IMR-90 (cell line): ENCODE results near the gene LLGL1. TPM values are rescaled to one million over a fixed set of nuclear protein-coding genes. Genes with fewer than 3 reads are reported as not detected.
"Not testable (repeated sequence)": the region's sequence is repeated elsewhere in the genome, so short reads cannot be mapped to it uniquely, and the experiment has no call there.

Source experiments
- ATAC-seq: fragments of 200-7000 bp; cut with Tn5 transposase; 2 replicates; pipeline ENCODE4 v1.9.1; 2020; ENCODE audit warnings: low read depth, mild to moderate bottlenecking, moderate library complexity
- BruUV-seq: library from RNA; stranded (reverse); fragments of 400-500 nt; replicated peaks from 2 replicates; lab custom pipeline; 2021; lab: Mats Ljungman, UMichigan
- CTCF ChIA-PET: fragments of 300-600 bp; formaldehyde crosslinking; extraction: SDS; loops from one replicate; lab custom pipeline; 2021; ENCODE audit warnings: antibody characterized with exemption; lab: Yijun Ruan, JAX
- POLR2A ChIA-PET: fragments of 300-600 bp; sonication (Branson Sonifier 250); formaldehyde crosslinking; loops from one replicate; lab custom pipeline; 2022; ENCODE audit warnings: antibody characterized with exemption; ENCODE audit not compliant: unreplicated experiment; lab: Charles Lee
- DNase-seq: peaks from one replicate; pipeline ENCODE4 v3.0.0; 2013
- H2AFZ ChIP-seq: replicated peaks from 2 replicates; pipeline ENCODE3; 2013; ENCODE audit warnings: low read length, mild to moderate bottlenecking; ENCODE audit not compliant: poor library complexity
- H2AK5ac ChIP-seq: 2 replicates; pipeline ENCODE4 v1.6.1; 2013; ENCODE audit warnings: low read depth, low read length, inconsistent platforms
- H2AK9ac ChIP-seq: replicated peaks from 2 replicates; pipeline ENCODE3; 2013; ENCODE audit warnings: mild to moderate bottlenecking, low read depth, low read length, moderate library complexity; ENCODE audit not compliant: poor library complexity
- H2BK120ac ChIP-seq: 2 replicates; pipeline ENCODE4 v1.6.1; 2013; ENCODE audit warnings: low read depth, low read length, inconsistent platforms
- H2BK15ac ChIP-seq: 3 replicates; pipeline ENCODE4 v1.6.1; 2013; ENCODE audit warnings: low read depth, low read length, inconsistent platforms
- H2BK20ac ChIP-seq: 2 replicates; pipeline ENCODE4 v1.6.1; 2013; ENCODE audit warnings: low read depth, mild to moderate bottlenecking, inconsistent platforms, low read length, moderate library complexity
- H2BK5ac ChIP-seq: 2 replicates; pipeline ENCODE4 v1.6.1; 2013; ENCODE audit warnings: mild to moderate bottlenecking, low read depth, low read length, inconsistent platforms; ENCODE audit not compliant: poor library complexity, severe bottlenecking
- H3K14ac ChIP-seq: replicated peaks from 2 replicates; pipeline ENCODE4 v1.6.1; 2013; ENCODE audit warnings: low read depth, low read length, inconsistent platforms
- H3K18ac ChIP-seq: 2 replicates; pipeline ENCODE4 v1.6.1; 2013; ENCODE audit warnings: low read depth, low read length, control low read depth
- H3K23ac ChIP-seq: 2 replicates; pipeline ENCODE4 v1.6.1; 2013; ENCODE audit warnings: low read depth, low read length, inconsistent platforms
- H3K27ac ChIP-seq: 2 replicates; pipeline ENCODE4 v1.5.1; 2013; ENCODE audit warnings: mild to moderate bottlenecking, control low read depth, low read length; ENCODE audit not compliant: insufficient read depth
- H3K27me3 ChIP-seq: 2 replicates; pipeline ENCODE4 v1.6.1; 2013; ENCODE audit warnings: low read length; ENCODE audit not compliant: control insufficient read depth, insufficient read depth
- H3K36me3 ChIP-seq: 2 replicates; pipeline ENCODE4 v1.6.1; 2013; ENCODE audit warnings: low read length, mixed read lengths; ENCODE audit not compliant: control insufficient read depth, insufficient read depth
- H3K4ac ChIP-seq: 2 replicates; pipeline ENCODE4 v1.6.1; 2013; ENCODE audit warnings: low read depth, low read length, inconsistent platforms
- H3K4me1 ChIP-seq: 2 replicates; pipeline ENCODE4 v1.6.1; 2013; ENCODE audit warnings: low read length, mixed read lengths; ENCODE audit not compliant: control insufficient read depth, insufficient read depth
- H3K4me2 ChIP-seq: 2 replicates; pipeline ENCODE4 v1.6.1; 2013; ENCODE audit warnings: low read depth, mild to moderate bottlenecking, control low read depth, low read length, moderate library complexity
- H3K4me3 ChIP-seq: 2 replicates; pipeline ENCODE4 v1.5.1; 2013; ENCODE audit warnings: low read depth, mild to moderate bottlenecking, control low read depth, low read length, moderate library complexity; ENCODE audit not compliant: insufficient read depth
- H3K56ac ChIP-seq: 2 replicates; pipeline ENCODE4 v1.6.1; 2013; ENCODE audit warnings: low read length, inconsistent platforms; ENCODE audit not compliant: insufficient read depth; ENCODE audit errors: extremely low read depth
- H3K79me1 ChIP-seq, 2 experiments: 2 replicates each; pipeline ENCODE4 v1.6.1; 2013; ENCODE audit warnings: low read length in 2 of 2, inconsistent platforms in 1 of 2, low read depth in 1 of 2
- H3K9ac ChIP-seq: 2 replicates; pipeline ENCODE4 v1.6.1; 2013; ENCODE audit warnings: low read depth, low read length, control low read depth
- H3K9me1 ChIP-seq: 2 replicates; pipeline ENCODE4 v1.6.1; 2013; ENCODE audit warnings: low read length, inconsistent platforms; ENCODE audit not compliant: insufficient read depth
- H3K9me3 ChIP-seq: 2 replicates; pipeline ENCODE4 v1.6.1; 2013; ENCODE audit warnings: low read length; ENCODE audit not compliant: control insufficient read depth, insufficient read depth
- H4K20me1 ChIP-seq: 2 replicates; pipeline ENCODE4 v1.6.1; 2013; ENCODE audit warnings: low read length, inconsistent platforms; ENCODE audit not compliant: insufficient read depth
- H4K5ac ChIP-seq: 2 replicates; pipeline ENCODE4 v1.6.1; 2013; ENCODE audit warnings: mild to moderate bottlenecking, low read depth, low read length, control low read depth
- H4K8ac ChIP-seq, 2 experiments: 2 replicates each; pipeline ENCODE4 v1.6.1; 2013; ENCODE audit warnings: low read depth in 2 of 2, low read length in 2 of 2, control low read depth in 1 of 2, inconsistent platforms in 1 of 2
- H4K91ac ChIP-seq: 2 replicates; pipeline ENCODE4 v1.6.1; 2013; ENCODE audit warnings: low read depth, low read length, inconsistent platforms; ENCODE audit not compliant: insufficient read depth
- CHD1 ChIP-seq: IDR thresholded peaks from 2 replicates; pipeline ENCODE4 v1.6.1; 2012; ENCODE audit warnings: low read depth, low read length, improper control_type of control experiment
- FOS ChIP-seq: fragments of 150-350 bp; IDR thresholded peaks from 2 replicates; pipeline ENCODE4 v1.6.1; 2016; ENCODE audit warnings: low read depth, low read length
- MAZ ChIP-seq: IDR thresholded peaks from 2 replicates; pipeline ENCODE4 v1.6.1; 2012; ENCODE audit warnings: low read depth, mild to moderate bottlenecking, low read length, improper control_type of control experiment, moderate library complexity, borderline replicate concordance
- NFE2L2 ChIP-seq: fragments of 150-350 bp; IDR thresholded peaks from 2 replicates; pipeline ENCODE4 v1.6.1; 2016; ENCODE audit warnings: low read depth, mild to moderate bottlenecking, low read length
- POLR2A ChIP-seq: IDR thresholded peaks from 2 replicates; pipeline ENCODE4 v1.6.1; 2012; ENCODE audit warnings: mild to moderate bottlenecking, low read depth, low read length
- RAD21 ChIP-seq: IDR thresholded peaks from 2 replicates; pipeline ENCODE4 v1.6.1; 2012; ENCODE audit warnings: low read length, improper control_type of control experiment
- RFX5 ChIP-seq: IDR thresholded peaks from 2 replicates; pipeline ENCODE4 v1.8.0; 2012; ENCODE audit warnings: low read depth, mild to moderate bottlenecking, low read length, moderate library complexity
- SMC3 ChIP-seq: fragments of 150-350 bp; IDR thresholded peaks from 2 replicates; pipeline ENCODE4 v1.6.1; 2016; ENCODE audit warnings: low read depth, mild to moderate bottlenecking, antibody characterized with exemption, low read length, moderate library complexity
- WGBS, 2 experiments: methylation state at CpG; one replicate each; pipeline versions ENCODE4 v1.1.5 to v1.1.7; 2013; ENCODE audit warnings: missing lambda C conversion rate in 2 of 2; ENCODE audit not compliant: insufficient read length in 1 of 2; ENCODE audit errors: extremely low coverage in 2 of 2; 5-methylcytosine and 5-hydroxymethylcytosine counted together
- dilution Hi-C: fragments of 300-500 bp; cut with HindIII; formaldehyde crosslinking; loops from one replicate; pipeline ENCODE4 v1.14.3; 2018; ENCODE audit warnings: low sequenced_read_pairs; ENCODE audit not compliant: unreplicated experiment
- in situ Hi-C: fragments of 300-500 bp; cut with MboI; formaldehyde crosslinking; loops from 3 replicates; pipeline ENCODE4 v1.14.3; 2019; ENCODE audit warnings: low sequenced_read_pairs, inconsistent platforms, mixed read lengths
- intact Hi-C: fragments of 100-400 bp; cut with micrococcal nuclease; formaldehyde crosslinking; loops from 2 replicates; pipeline ENCODE4 v1.10.0; 2022
- polyA plus RNA-seq, 3 experiments: library from polyadenylated mRNA; depleted of rRNA; stranded (reverse); fragments of >200 nt; gene quantifications; 2 replicates each; pipeline ENCODE4 v1.2.3, GENCODE V29; 2012; ENCODE audit warnings: low replicate concordance in 1 of 3
- total RNA-seq: library from RNA; depleted of rRNA; stranded (reverse); fragments of >200 nt; gene quantifications from 2 replicates; pipeline ENCODE4 v1.2.3, GENCODE V29; 2012

Gene LLGL1
- total and polyA plus RNA-seq, 2 of the 4 experiments (the other 2 are of a cell fraction): 40.1 to 52.9 TPM

GRCh38 chr17:18213666-18214270, 11.7 kb upstream of the LLGL1 start:
- Histone ChIP-seq H2AFZ (no peak overlapping the region), H2BK120ac (no peak overlapping the region), H2BK15ac (no peak overlapping the region), H3K9me1 (no peaks in the 10 kb centered on the region), H4K5ac (no peak overlapping the region), H2BK5ac (no peak overlapping the region), H3K27ac (no peak overlapping the region), H3K18ac (no peak overlapping the region), H3K9ac (no peak overlapping the region), H4K91ac (no peak overlapping the region), H3K23ac (no peak overlapping the region), H4K20me1 (peaks cover 10% of the 10 kb centered on the region), H3K4me2 (no peak overlapping the region), H3K79me1 (peaks cover 5 to 9% of the 10 kb centered on the region in 2 experiments; a peak in 2 of 4 replicates), H3K9me3 (no peaks in the 10 kb centered on the region), H3K27me3 (no peaks in the 10 kb centered on the region), H2AK5ac (no peak overlapping the region), H3K4ac (no peak overlapping the region), H3K56ac (no peak overlapping the region), H3K4me1 (peaks cover 2% of the 10 kb centered on the region), H3K4me3 (no peak overlapping the region), H2BK20ac (no peak overlapping the region), H3K14ac (no peak overlapping the region), H3K36me3 (peaks cover 19% of the 10 kb centered on the region), H2AK9ac (no peak overlapping the region), H4K8ac (no peak overlapping the region)
- ChIA-PET POLR2A (no interaction called here), CTCF (no interaction called here)
- no peak for DNase-seq
- dilution Hi-C loops: no loop called here
- WGBS, 2 experiments: no CpG with 5 or more reads among the region's 7 CpGs
- intact Hi-C loops: no loop called here
- TF ChIP-seq RAD21 (no peak), SMC3 (no peak), FOS (no peak), NFE2L2 (no peak), POLR2A (no peak), RFX5 (no peak), CHD1 (no peak), MAZ (no peak)
- ATAC-seq: no peak
- no TSS peak for BruUV-seq
- in situ Hi-C loops: no loop called here

- POLR2A ChIA-PET, BruUV-seq, in situ Hi-C loops, H3K14ac ChIP-seq, dilution Hi-C loops, H3K36me3 ChIP-seq, H4K5ac ChIP-seq, H2AK9ac ChIP-seq, H3K79me1 ChIP-seq, H3K27ac ChIP-seq, H3K23ac ChIP-seq, H4K20me1 ChIP-seq, H4K91ac ChIP-seq, H3K56ac ChIP-seq, H3K4ac ChIP-seq, CTCF ChIA-PET, H2AK5ac ChIP-seq, H3K4me2 ChIP-seq, H2BK15ac ChIP-seq, ATAC-seq, H3K27me3 ChIP-seq, H2BK5ac ChIP-seq, H3K9ac ChIP-seq, H3K4me3 ChIP-seq, H2BK120ac ChIP-seq, H3K9me3 ChIP-seq, H2BK20ac ChIP-seq, H2AFZ ChIP-seq, H3K18ac ChIP-seq, DNase-seq, H4K8ac ChIP-seq: not testable (repeated sequence)
- intact Hi-C loops: loop anchor here (1.0 kb wide), 1 partner anchor 76 kb away; no protein-coding TSS in a partner anchor
- H3K9me1 ChIP-seq: peaks cover 14% of the 10 kb centered on the region
- 74% methylated on average over 5 of the region's 11 CpGs; no CpG with 5 or more reads in 1 of the 2 experiments for WGBS, 2 experiments
- H3K4me1 ChIP-seq: peaks cover 12% of the 10 kb centered on the region
These were observed 8.5 kb upstream of the LLGL1 start for GRCh38 chr17:18216906-18217305.
